Liver (tissue), 10 donors: ENCODE data around the gene KIRREL3. TPM values are rescaled to one million over a fixed set of nuclear protein-coding genes. Genes with fewer than 3 reads are reported as not detected.
"Not testable (repeated sequence)": the region's sequence is repeated elsewhere in the genome, so short reads cannot be mapped to it uniquely, and the experiment has no call there.

Source experiments
- DNase-seq: peaks from one replicate; pipeline ENCODE4 v3.0.0-alpha.2; 2017; ENCODE audit warnings: low spot score
- H3K27ac ChIP-seq, 2 donors: one replicate each; pipeline ENCODE4 v1.7.0; 2013; ENCODE audit warnings: inconsistent platforms in 2 of 2, low read length in 2 of 2, control low read depth in 1 of 2, low read depth in 1 of 2, mild to moderate bottlenecking in 1 of 2
- H3K27me3 ChIP-seq, 4 donors: one replicate each; pipeline versions ENCODE4 v1.6.1 to v1.7.0; 2013; ENCODE audit warnings: low read length in 3 of 4, inconsistent platforms in 1 of 4, mild to moderate bottlenecking in 1 of 4, moderate library complexity in 1 of 4; ENCODE audit not compliant: control insufficient read depth in 4 of 4, insufficient read depth in 4 of 4
- H3K36me3 ChIP-seq, 4 donors: one replicate each; pipeline versions ENCODE4 v1.6.1 to v1.7.0; 2013; ENCODE audit warnings: low read length in 3 of 4, mild to moderate bottlenecking in 3 of 4, low read depth in 1 of 4, moderate library complexity in 1 of 4; ENCODE audit not compliant: control insufficient read depth in 4 of 4, insufficient read depth in 3 of 4
- H3K4me1 ChIP-seq, 4 donors: one replicate each; pipeline versions ENCODE4 v1.6.1 to v1.7.0; 2013; ENCODE audit warnings: low read length in 3 of 4, mild to moderate bottlenecking in 3 of 4, moderate library complexity in 1 of 4; ENCODE audit not compliant: control insufficient read depth in 4 of 4, insufficient read depth in 4 of 4
- H3K4me3 ChIP-seq, 3 donors: one replicate each; pipeline versions ENCODE4 v1.6.1 to v1.7.0; 2013; ENCODE audit warnings: low read length in 3 of 3, control low read depth in 1 of 3, low read depth in 1 of 3, mild to moderate bottlenecking in 1 of 3
- H3K9ac ChIP-seq, 2 donors: one replicate each; pipeline ENCODE4 v1.7.0; 2013; ENCODE audit warnings: low read length in 2 of 2, mild to moderate bottlenecking in 2 of 2, moderate library complexity in 2 of 2, control low read depth in 1 of 2, low read depth in 1 of 2
- H3K9me3 ChIP-seq, 4 donors: one replicate each; pipeline versions ENCODE4 v1.6.1 to v1.7.0; 2013; ENCODE audit warnings: low read length in 3 of 4; ENCODE audit not compliant: control insufficient read depth in 4 of 4
- ATF3 ChIP-seq: IDR thresholded peaks from 2 replicates; pipeline ENCODE4 v1.6.1; 2016; ENCODE audit warnings: antibody characterized with exemption
- EGR1 ChIP-seq, 2 donors: IDR thresholded peaks; 2 replicates each; pipeline ENCODE4 v1.6.1; 2016 to 2018; ENCODE audit warnings: antibody characterized with exemption in 2 of 2, low read depth in 2 of 2
- GABPA ChIP-seq, 2 donors: IDR thresholded peaks in 1 of 2; conservative IDR thresholded peaks in 1 of 2; 2 replicates each; pipeline ENCODE4 v1.6.1; 2016; ENCODE audit warnings: antibody characterized with exemption in 2 of 2, mild to moderate bottlenecking in 1 of 2, moderate library complexity in 1 of 2
- HNF4A ChIP-seq, 2 donors: conservative IDR thresholded peaks; 2 replicates each; pipeline ENCODE4 v1.6.1; 2016; ENCODE audit warnings: antibody characterized with exemption in 2 of 2, mild to moderate bottlenecking in 2 of 2
- HNF4G ChIP-seq: IDR thresholded peaks from 2 replicates; pipeline ENCODE4 v1.6.1; 2016; ENCODE audit warnings: antibody characterized with exemption
- JUND ChIP-seq, 2 donors: IDR thresholded peaks; 2 replicates each; pipeline ENCODE4 v1.6.1; 2016; ENCODE audit warnings: antibody characterized with exemption in 2 of 2
- MAX ChIP-seq: IDR thresholded peaks from 2 replicates; pipeline ENCODE4 v1.6.1; 2016; ENCODE audit warnings: antibody characterized with exemption
- REST ChIP-seq: IDR thresholded peaks from 2 replicates; pipeline ENCODE4 v1.6.1; 2016; ENCODE audit warnings: antibody characterized with exemption, mild to moderate bottlenecking
- RXRA ChIP-seq, 2 donors: IDR thresholded peaks; 2 replicates each; pipeline ENCODE4 v1.6.1; 2017 to 2018; ENCODE audit warnings: antibody characterized with exemption in 2 of 2, mild to moderate bottlenecking in 1 of 2
- SP1 ChIP-seq: IDR thresholded peaks from 2 replicates; pipeline ENCODE4 v1.6.1; 2018; ENCODE audit warnings: antibody characterized with exemption, mild to moderate bottlenecking
- TAF1 ChIP-seq: conservative IDR thresholded peaks from 2 replicates; pipeline ENCODE4 v1.6.1; 2016; ENCODE audit warnings: antibody characterized with exemption, mild to moderate bottlenecking
- WGBS: extraction: QIAGEN DNeasy Blood & Tissue Kit; methylation state at CpG from one replicate; pipeline ENCODE4 v1.1.7; 2013; 5-methylcytosine and 5-hydroxymethylcytosine counted together
- polyA plus RNA-seq, 2 donors: library from polyadenylated mRNA; stranded (reverse) in 1 of 2; unstranded in 1 of 2; fragments of 200-250 nt in 1 of 2; fragments of >200 nt in 1 of 2; fragmentation: Nextera tagmentation in 1 of 2; extraction: Ambion mirVana in 1 of 2; gene quantifications; one replicate each; pipeline versions ENCODE4 v1.2.1 to v1.2.3, GENCODE V29; 2013 to 2015
- small RNA-seq: library from RNA; depleted of rRNA; stranded (forward); fragments of <200 nt; gene quantifications from one replicate; pipeline ENCODE3, GENCODE V24; 2014
- total RNA-seq, 2 donors: library from RNA; depleted of rRNA; stranded (reverse); fragments of >200 nt; gene quantifications; one replicate each; pipeline ENCODE4 v1.2.3, GENCODE V29; 2014
- donor health status: healthy.
- donor health status: healthy.
- donor health status: healthy.
- donor health status: healthy.
- donor health status: healthy.

The KIRREL3 gene
- total and polyA plus RNA-seq, 4 donors = 0.03 to 0.29 (median 0.08) TPM; not detected in 1

GRCh38 chr11:126375726-126376125 lies 624.8 kb downstream of the KIRREL3 start:
- H3K27ac ChIP-seq = no peak overlapping the region

GRCh38 chr11:126374562-126375300 lies 625.8 kb downstream of the KIRREL3 start:
- H3K27ac ChIP-seq, DNase-seq, H3K9me3 ChIP-seq, H3K27me3 ChIP-seq, H3K36me3 ChIP-seq, H3K4me3 ChIP-seq, H3K9ac ChIP-seq: not testable (repeated sequence)
- 93% methylated on average over 20 of the region's 28 CpGs for WGBS
- peaks cover 7 to 18% (median 12%) of the 10 kb centered on the region in 4 donors for H3K4me1 ChIP-seq

More at GRCh38 chr11:126375726-126376125, 624.8 kb downstream of the KIRREL3 start:
- H3K4me1 ChIP-seq = peaks cover 0 to 8% (median 7%) of the 10 kb centered on the region in 4 donors
- H3K36me3 ChIP-seq = no peaks in the 10 kb centered on the region
- no peak overlapping the region for H3K4me3 ChIP-seq
- H3K27me3 ChIP-seq = no peaks in the 10 kb centered on the region
- TF ChIP-seq MAX (no peak), GABPA (IDR thresholded peaks at IDR 0.05 in 1 of 2, conservative IDR thresholded peaks at IDR 0.05 in 1 of 2) (no peak), RXRA (IDR thresholded peaks at IDR 0.05) (no peak), SP1 (no peak), REST (no peak), ATF3 (no peak), TAF1 (no peak), JUND (IDR thresholded peaks at IDR 0.05) (no peak), HNF4G (no peak), EGR1 (IDR thresholded peaks at IDR 0.05; ENCODE audit: low read depth in 2 of 2) (no peak)
- H3K9ac ChIP-seq = no peak overlapping the region
- WGBS = 80% methylated on average over 7 of the region's 7 CpGs
- H3K9me3 ChIP-seq = no peaks in the 10 kb centered on the region
- DNase-seq = no peak

- 58% methylated on average over 12 of the region's 12 CpGs for WGBS
- H3K9me3 ChIP-seq = not testable (repeated sequence)
- H3K4me1 ChIP-seq = peaks cover 11 to 30% (median 24%) of the 10 kb centered on the region in 4 donors
These were observed 627.0 kb downstream of the KIRREL3 start for GRCh38 chr11:126373389-126374066.

More at GRCh38 chr11:126373389-126374066, 627.0 kb downstream of the KIRREL3 start:
- not testable (repeated sequence) for H3K36me3 ChIP-seq, H3K4me3 ChIP-seq, H3K9ac ChIP-seq, DNase-seq, H3K27me3 ChIP-seq
- peak overlapping the region in 1 of 2 donors; percentile 35 for H3K27ac ChIP-seq
- TF ChIP-seq HNF4A (conservative IDR thresholded peaks at IDR 0.05) = peak in 1 of 2 donors; percentile 24
- TF ChIP-seq RXRA (IDR thresholded peaks at IDR 0.05) = peak in 1 of 2 donors; percentile 49

Small RNAs within 50 kb of the gene (small RNA-seq; reads per million reads assigned to genes)
- gene AP001318.3 (not detected), gene MIR3167 (not detected)
